Thyroid gland (tissue), 4 donors: ENCODE data around the gene BRD4. TPM values are rescaled to one million over a fixed set of nuclear protein-coding genes. Genes with fewer than 3 reads are reported as not detected.
A peak's percentile ranks its signal among the peaks of the same experiment; 100 is the strongest.

Experiments used
- DNase-seq, 2 donors: peaks; one replicate each; pipeline ENCODE4 v3.0.0-alpha.2; 2019
- H3K27ac ChIP-seq, 3 donors: fragments of 200-600 bp; sonication (generic); 1 replicate in 2 of 3; 2 replicates in 1 of 3; pipeline ENCODE4 v1.5.1; 2016 to 2019; ENCODE audit warnings: mild to moderate bottlenecking in 1 of 3, moderate library complexity in 1 of 3
- H3K27me3 ChIP-seq: fragments of 200-600 bp; sonication (generic); one replicate; pipeline ENCODE4 v1.5.1; 2019
- H3K36me3 ChIP-seq, 2 donors: fragments of 200-600 bp; sonication (generic); one replicate each; pipeline ENCODE4 v1.5.1; 2016 to 2019
- H3K4me1 ChIP-seq, 2 donors: fragments of 200-600 bp; sonication (generic); one replicate each; pipeline ENCODE4 v1.5.1; 2017 to 2019
- H3K4me3 ChIP-seq, 3 donors: fragments of 200-600 bp; sonication (generic); replicated peaks in 1 of 3; 1 replicate in 2 of 3; 2 replicates in 1 of 3; pipeline ENCODE4 v1.5.1; 2016; ENCODE audit warnings: mild to moderate bottlenecking in 1 of 3
- H3K9me3 ChIP-seq: fragments of 200-600 bp; sonication (generic); one replicate; pipeline ENCODE4 v1.5.1; 2017
- POLR2A ChIP-seq, 2 donors: fragments of 450-650 bp; IDR thresholded peaks; one replicate each; pipeline ENCODE4 v1.6.1; 2017; ENCODE audit warnings: antibody characterized with exemption in 2 of 2, mild to moderate bottlenecking in 2 of 2, moderate library complexity in 1 of 2
- WGBS, 2 donors: methylation state at CpG; one replicate each; pipeline ENCODE4 v1.1.5; 2017; 5-methylcytosine and 5-hydroxymethylcytosine counted together
- intact Hi-C: fragments of 100-400 bp; cut with DNase I; formaldehyde crosslinking; loops from one replicate; pipeline ENCODE4 v1.15.1; 2023
- total RNA-seq, 4 donors: library from RNA; depleted of rRNA; stranded (reverse); fragments of >200 nt; gene quantifications; one replicate each; pipeline ENCODE4 v1.2.3, GENCODE V29; 2016
- TF ChIP-seq, protein P1 (sequence below), 6 experiments: fragments of 200-600 bp in 3 of 6; fragments of 450-650 bp in 3 of 6; sonication (generic) in 3 of 6; IDR thresholded peaks; one replicate each; pipeline ENCODE4 v1.5.1; 2016 to 2019; ENCODE audit warnings: antibody characterized with exemption in 6 of 6, mild to moderate bottlenecking in 2 of 6, inconsistent platforms in 1 of 6, moderate library complexity in 1 of 6

The BRD4 gene
- total RNA-seq, 4 donors from 2014 or later: 20.8 to 78.1 (median 32.4) TPM

GRCh38 chr19:15379083-15379998 is 47.0 kb upstream of the BRD4 start, which contains the start of gene AKAP8:
Gene AKAP8 (minus strand): TSS chr19:15379787. CDS start chr19:15379731, 56 bp downstream.
- TF ChIP-seq, protein P1, sequence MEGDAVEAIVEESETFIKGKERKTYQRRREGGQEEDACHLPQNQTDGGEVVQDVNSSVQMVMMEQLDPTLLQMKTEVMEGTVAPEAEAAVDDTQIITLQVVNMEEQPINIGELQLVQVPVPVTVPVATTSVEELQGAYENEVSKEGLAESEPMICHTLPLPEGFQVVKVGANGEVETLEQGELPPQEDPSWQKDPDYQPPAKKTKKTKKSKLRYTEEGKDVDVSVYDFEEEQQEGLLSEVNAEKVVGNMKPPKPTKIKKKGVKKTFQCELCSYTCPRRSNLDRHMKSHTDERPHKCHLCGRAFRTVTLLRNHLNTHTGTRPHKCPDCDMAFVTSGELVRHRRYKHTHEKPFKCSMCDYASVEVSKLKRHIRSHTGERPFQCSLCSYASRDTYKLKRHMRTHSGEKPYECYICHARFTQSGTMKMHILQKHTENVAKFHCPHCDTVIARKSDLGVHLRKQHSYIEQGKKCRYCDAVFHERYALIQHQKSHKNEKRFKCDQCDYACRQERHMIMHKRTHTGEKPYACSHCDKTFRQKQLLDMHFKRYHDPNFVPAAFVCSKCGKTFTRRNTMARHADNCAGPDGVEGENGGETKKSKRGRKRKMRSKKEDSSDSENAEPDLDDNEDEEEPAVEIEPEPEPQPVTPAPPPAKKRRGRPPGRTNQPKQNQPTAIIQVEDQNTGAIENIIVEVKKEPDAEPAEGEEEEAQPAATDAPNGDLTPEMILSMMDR (IDR thresholded peaks at IDR 0.05): no peak
- TF ChIP-seq POLR2A (IDR thresholded peaks at IDR 0.05): peak; percentile 38 to 82
- WGBS, 2 donors: 0% methylated on average over 11 to 15 of the region's 111 CpGs
- Histone ChIP-seq H3K9me3 (no peaks in the 10 kb centered on the region), H3K27me3 (no peaks in the 10 kb centered on the region), H3K36me3 (no peaks in the 10 kb centered on the region), H3K4me1 (peaks cover 21 to 46% of the 10 kb centered on the region in 2 donors), H3K27ac (peak within 1 kb of the TSS; percentile 89 to 98 (median 97)), H3K4me3 (peak within 1 kb of the TSS; percentile 54 to 88 (median 70))
- intact Hi-C loops: loop anchor here (5.0 to 10.0 kb wide), 2 partner anchors 112 to 175 kb away; no protein-coding TSS in a partner anchor
- peak; percentile 99 for DNase-seq

DNA sequence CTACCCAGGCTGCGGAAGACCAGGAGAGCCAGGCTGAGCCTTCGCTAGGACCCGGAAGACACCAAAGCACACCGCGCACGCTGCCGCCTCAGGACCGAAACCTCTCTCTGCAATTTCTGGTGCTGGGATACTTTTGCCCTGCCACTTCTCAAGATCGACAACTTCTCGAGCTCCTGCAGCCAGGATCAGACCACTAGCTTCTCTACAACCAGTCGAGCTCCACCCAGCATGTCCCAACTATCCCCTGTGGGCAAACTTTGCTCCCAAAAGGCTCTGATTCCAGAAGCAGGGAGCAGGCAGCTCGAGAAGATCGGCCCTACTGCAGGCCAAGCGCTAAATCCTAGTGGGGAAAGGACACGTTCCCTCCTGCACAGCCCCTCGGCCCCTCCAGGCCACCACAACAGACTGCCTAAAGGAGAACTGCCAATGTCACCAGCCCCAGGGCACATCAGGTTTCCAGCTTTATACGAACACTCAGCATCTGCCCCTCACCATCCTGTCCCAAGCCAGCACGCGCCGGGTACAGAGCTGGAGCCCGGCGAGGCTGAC is 46.3 kb upstream of the BRD4 start:
- Histone ChIP-seq H3K36me3 (no peaks in the 10 kb centered on the region), H3K9me3 (no peaks in the 10 kb centered on the region), H3K27ac (peak overlapping the region; percentile 89 to 98 (median 97)), H3K4me3 (peak overlapping the region; percentile 54 to 88 (median 70)), H3K4me1 (peaks cover 21 to 52% of the 10 kb centered on the region in 2 donors), H3K27me3 (no peaks in the 10 kb centered on the region)
- DNase-seq: peak; percentile 51 to 58
- 0% methylated on average over 17 to 20 of the region's 22 CpGs for WGBS, 2 donors
- intact Hi-C loops: loop anchor here (5.0 to 10.0 kb wide), 2 partner anchors 111 to 176 kb away; no protein-coding TSS in a partner anchor
- TF ChIP-seq POLR2A (IDR thresholded peaks at IDR 0.05): no peak
- TF ChIP-seq, protein P1 (IDR thresholded peaks at IDR 0.05): no peak

DNA sequence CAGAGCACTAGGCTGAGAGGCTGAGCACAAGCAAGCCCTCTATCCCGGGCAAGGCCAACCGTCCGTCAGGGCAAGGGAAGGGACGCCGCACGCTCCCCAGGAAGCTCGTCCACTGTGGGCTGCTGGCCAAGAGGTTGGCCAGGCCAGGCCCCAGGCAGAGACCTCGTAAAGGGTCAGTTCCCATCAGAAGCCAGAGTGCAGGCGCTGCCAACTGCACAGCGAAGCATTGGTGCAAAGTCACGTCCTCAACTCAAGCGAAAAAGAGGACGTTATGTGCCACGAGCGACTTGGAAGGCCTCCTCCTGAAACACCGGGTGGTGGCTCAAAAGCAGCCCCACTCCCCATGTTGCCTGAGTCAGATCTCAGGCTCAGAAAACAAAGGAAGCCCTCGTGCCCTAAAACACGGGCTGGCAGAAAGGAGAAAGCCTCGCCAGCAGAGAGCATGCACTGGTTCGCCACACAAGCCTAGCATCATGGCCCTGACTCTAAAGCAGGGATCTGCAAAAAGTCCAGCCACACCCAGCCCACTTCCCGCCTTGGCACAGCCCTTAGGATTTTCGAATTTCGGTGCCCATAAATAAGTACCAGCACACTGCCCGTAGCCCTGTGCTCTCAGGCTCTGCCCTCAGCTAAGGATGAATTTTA is 42.6 kb upstream of the BRD4 start:
- no peaks in the 10 kb centered on the region for H3K9me3 ChIP-seq
- H3K27me3 ChIP-seq: no peaks in the 10 kb centered on the region
- intact Hi-C loops: loop anchor here (5.0 to 10.0 kb wide), 2 partner anchors 108 to 180 kb away; no protein-coding TSS in a partner anchor
- peak; percentile 25 to 30 for DNase-seq
- peaks cover 16 to 43% of the 10 kb centered on the region in 2 donors for H3K4me1 ChIP-seq
- peak overlapping the region in 2 of 3 donors; percentile 39 to 46 for H3K27ac ChIP-seq
- H3K36me3 ChIP-seq: peaks cover 24 to 34% of the 10 kb centered on the region in 2 donors
- H3K4me3 ChIP-seq: no peak overlapping the region
- TF ChIP-seq, protein P1 (IDR thresholded peaks at IDR 0.05): no peak
- no peak for TF ChIP-seq POLR2A (IDR thresholded peaks at IDR 0.05)
- WGBS, 2 donors: 66 to 74% methylated on average over 16 to 23 of the region's 24 CpGs

DNA sequence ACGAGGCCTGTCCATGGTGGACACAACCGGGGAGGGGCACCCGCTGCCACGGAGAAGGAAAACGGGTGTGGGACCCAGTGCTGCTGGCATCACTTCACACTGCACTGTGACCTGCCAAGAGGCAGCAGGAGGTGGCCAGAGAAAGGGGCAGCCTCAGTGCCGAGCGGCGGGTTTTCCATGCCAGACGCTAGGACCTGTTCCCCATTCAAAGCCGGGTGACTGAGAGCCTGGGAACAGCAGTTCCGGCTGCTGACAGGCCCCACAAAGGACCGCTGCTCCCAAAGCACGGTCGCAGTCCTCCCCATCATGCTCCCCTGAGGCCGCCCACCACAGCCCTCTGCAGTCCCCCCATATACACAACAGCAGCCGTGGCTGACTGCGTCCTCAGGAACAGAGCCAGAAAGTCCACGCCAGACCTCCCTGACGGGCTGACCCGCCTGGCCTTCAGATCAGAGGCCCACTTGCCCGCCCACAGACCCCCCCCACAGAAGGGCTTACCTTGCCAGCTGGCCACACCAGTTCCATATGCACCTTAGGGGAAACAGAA is 41.8 kb upstream of the BRD4 start:
- TF ChIP-seq, protein P1 (IDR thresholded peaks at IDR 0.05): no peak
- no peak for TF ChIP-seq POLR2A (IDR thresholded peaks at IDR 0.05)
- no peak overlapping the region for H3K4me3 ChIP-seq

More for the DNA sequence above, 41.8 kb upstream of the BRD4 start:
- Histone ChIP-seq H3K9me3 (no peaks in the 10 kb centered on the region), H3K36me3 (peaks cover 31 to 41% of the 10 kb centered on the region in 2 donors), H3K27me3 (no peaks in the 10 kb centered on the region), H3K27ac (peak overlapping the region in 2 of 3 donors; percentile 39 to 46), H3K4me1 (peaks cover 16 to 43% of the 10 kb centered on the region in 2 donors)
- DNase-seq: no peak
- WGBS, 2 donors: 83 to 100% methylated on average over 2 to 21 of the region's 21 CpGs
- intact Hi-C loops: loop anchor here (10.0 kb wide), 1 partner anchor 181 kb away; no protein-coding TSS in a partner anchor
